T-helper 2 cell treated with Interferon-gamma antibody and Interleukin-4, amounts not matched to agents 5 μg/mL and 100 μg/mL, for 36 hours (primary cell): ENCODE measurements around the gene DOK6.

Experiments used
- DNase-seq: peaks from one replicate; pipeline ENCODE4 v3.0.0; 2021; ENCODE audit warnings: low spot score
- H3K27ac Mint-ChIP-seq: one replicate; pipeline ENCODE4 v1.8.0; 2021; ENCODE audit warnings: mild to moderate bottlenecking, mixed read lengths
- H3K27me3 Mint-ChIP-seq: one replicate; pipeline ENCODE4 v1.8.0; 2021; ENCODE audit warnings: low read depth, mixed read lengths
- H3K36me3 Mint-ChIP-seq: one replicate; pipeline ENCODE4 v1.8.0; 2021; ENCODE audit warnings: low read depth, mixed read lengths
- H3K4me1 Mint-ChIP-seq: one replicate; pipeline ENCODE4 v1.8.0; 2021; ENCODE audit warnings: low read depth, mixed read lengths
- H3K4me3 Mint-ChIP-seq: one replicate; pipeline ENCODE4 v1.8.0; 2022; ENCODE audit warnings: mild to moderate bottlenecking, moderate library complexity, mixed read lengths
- H3K9me3 Mint-ChIP-seq: one replicate; pipeline ENCODE4 v1.8.0; 2021; ENCODE audit warnings: mixed read lengths

Gene DOK6

GRCh38 chr18:69400976-69401225, 213 bp downstream of the DOK6 start:
- Mint-ChIP-seq H3K27me3 (peaks cover 52% of the 10 kb centered on the region), H3K9me3 (no peaks in the 10 kb centered on the region), H3K36me3 (no peaks in the 10 kb centered on the region), H3K4me3 (no peak overlapping the region), H3K27ac (no peak overlapping the region), H3K4me1 (peaks cover 5% of the 10 kb centered on the region)
- no peak for DNase-seq

- DNase-seq: no peak
- H3K27ac Mint-ChIP-seq: no peak overlapping the region
- peaks cover 52% of the 10 kb centered on the region for H3K27me3 Mint-ChIP-seq
- H3K4me1 Mint-ChIP-seq: peaks cover 5% of the 10 kb centered on the region
- H3K9me3 Mint-ChIP-seq: no peaks in the 10 kb centered on the region
- no peak overlapping the region for H3K4me3 Mint-ChIP-seq
- no peaks in the 10 kb centered on the region for H3K36me3 Mint-ChIP-seq
These were observed 711 bp downstream of the DOK6 start for GRCh38 chr18:69401226-69401971.

GRCh38 chr18:69401972-69402532, 1.4 kb downstream of the DOK6 start:
- peaks cover 5% of the 10 kb centered on the region for H3K4me1 Mint-ChIP-seq
- H3K27ac Mint-ChIP-seq: no peak overlapping the region
- H3K27me3 Mint-ChIP-seq: peaks cover 52% of the 10 kb centered on the region
- H3K36me3 Mint-ChIP-seq: no peaks in the 10 kb centered on the region
- DNase-seq: no peak
- H3K9me3 Mint-ChIP-seq: no peaks in the 10 kb centered on the region
- H3K4me3 Mint-ChIP-seq: no peak overlapping the region

- Mint-ChIP-seq H3K4me3 (no peak overlapping the region), H3K27me3 (peaks cover 52% of the 10 kb centered on the region), H3K27ac (no peak overlapping the region), H3K36me3 (no peaks in the 10 kb centered on the region), H3K4me1 (peaks cover 5% of the 10 kb centered on the region), H3K9me3 (no peaks in the 10 kb centered on the region)
- DNase-seq: no peak
These were observed 1.9 kb downstream of the DOK6 start for GRCh38 chr18:69402533-69402989.

DNA sequence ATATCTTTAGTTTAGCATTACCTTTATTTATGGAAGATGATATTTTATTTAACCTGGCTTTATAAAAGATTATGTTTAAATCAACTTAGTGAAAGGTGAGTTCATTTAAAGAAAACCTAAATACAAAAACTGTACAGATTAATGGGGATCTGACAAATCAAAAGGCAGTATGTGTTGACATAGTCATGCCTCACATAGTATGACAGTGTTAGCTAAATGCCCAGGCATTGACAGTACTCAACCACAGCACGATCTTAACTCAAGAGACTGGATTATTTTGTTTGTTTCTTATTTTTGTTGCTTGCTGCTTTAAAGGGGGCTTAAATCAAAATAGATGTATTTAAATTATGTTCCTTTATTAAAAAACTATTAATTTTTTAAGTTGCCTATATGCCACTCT, 7.8 kb downstream of the DOK6 start:
- Mint-ChIP-seq H3K36me3 (no peaks in the 10 kb centered on the region), H3K4me1 (no peaks in the 10 kb centered on the region), H3K4me3 (no peak overlapping the region), H3K9me3 (no peaks in the 10 kb centered on the region), H3K27ac (no peak overlapping the region), H3K27me3 (peaks cover 10% of the 10 kb centered on the region)
- DNase-seq: no peak

DNA sequence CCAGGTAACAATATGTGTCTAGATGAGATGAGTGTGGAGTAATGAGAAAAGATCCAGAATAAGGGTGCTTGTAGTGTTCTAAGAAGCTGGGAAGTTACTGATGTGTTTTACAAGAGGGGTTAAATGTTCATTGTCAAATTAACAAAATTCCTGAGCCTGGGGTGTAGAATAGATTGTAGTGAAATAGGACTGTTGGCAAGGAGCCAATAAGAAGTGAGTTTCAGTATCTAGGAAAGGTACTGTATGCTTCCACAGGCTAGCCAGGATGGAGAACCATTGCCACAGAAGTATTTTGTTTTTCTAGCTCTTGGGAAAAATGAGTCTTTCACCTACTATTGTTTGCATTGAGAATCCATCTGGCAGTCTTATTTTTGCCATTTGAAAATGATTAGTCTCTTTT, 10.5 kb downstream of the DOK6 start:
- H3K4me3 Mint-ChIP-seq: no peak overlapping the region
- no peak overlapping the region for H3K27ac Mint-ChIP-seq
- peaks cover 2% of the 10 kb centered on the region for H3K27me3 Mint-ChIP-seq
- no peak for DNase-seq
- H3K9me3 Mint-ChIP-seq: no peaks in the 10 kb centered on the region
- no peaks in the 10 kb centered on the region for H3K36me3 Mint-ChIP-seq
- no peaks in the 10 kb centered on the region for H3K4me1 Mint-ChIP-seq

GRCh38 chr18:69414184-69414583, 13.5 kb downstream of the DOK6 start:
- H3K27ac Mint-ChIP-seq: no peak overlapping the region
- H3K4me3 Mint-ChIP-seq: no peak overlapping the region
- H3K36me3 Mint-ChIP-seq: no peaks in the 10 kb centered on the region
- H3K27me3 Mint-ChIP-seq: peaks cover 2% of the 10 kb centered on the region
- no peak for DNase-seq
- no peaks in the 10 kb centered on the region for H3K9me3 Mint-ChIP-seq
- no peaks in the 10 kb centered on the region for H3K4me1 Mint-ChIP-seq

GRCh38 chr18:69432847-69433246, 32.2 kb downstream of the DOK6 start:
- Mint-ChIP-seq H3K36me3 (no peaks in the 10 kb centered on the region), H3K9me3 (no peaks in the 10 kb centered on the region), H3K27me3 (no peaks in the 10 kb centered on the region), H3K4me1 (no peaks in the 10 kb centered on the region), H3K4me3 (no peak overlapping the region), H3K27ac (no peak overlapping the region)
- DNase-seq: no peak

DNA sequence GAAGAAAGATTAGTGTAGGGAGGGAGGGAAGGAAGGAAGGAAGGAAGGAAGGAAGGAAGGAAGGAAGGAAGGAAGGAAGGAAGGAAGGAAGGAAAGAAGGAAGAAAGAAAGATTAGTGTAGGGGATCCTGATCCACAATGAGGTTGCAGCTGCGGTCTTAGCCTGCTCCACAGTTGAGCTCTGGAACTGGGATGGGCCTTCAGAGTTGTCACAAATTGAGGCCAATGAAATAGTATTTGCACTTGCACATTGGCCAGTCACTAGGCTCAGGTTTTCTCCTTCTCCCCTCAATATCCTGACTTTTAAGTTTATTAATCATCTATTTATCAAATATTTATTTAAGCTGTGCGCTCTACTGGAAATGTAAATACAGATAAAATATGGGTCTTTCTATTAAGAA, 34.3 kb downstream of the DOK6 start:
- Mint-ChIP-seq H3K9me3 (no peaks in the 10 kb centered on the region), H3K27ac (no peak overlapping the region), H3K27me3 (no peaks in the 10 kb centered on the region), H3K4me3 (no peak overlapping the region), H3K4me1 (no peaks in the 10 kb centered on the region), H3K36me3 (no peaks in the 10 kb centered on the region)
- DNase-seq: no peak

DNA sequence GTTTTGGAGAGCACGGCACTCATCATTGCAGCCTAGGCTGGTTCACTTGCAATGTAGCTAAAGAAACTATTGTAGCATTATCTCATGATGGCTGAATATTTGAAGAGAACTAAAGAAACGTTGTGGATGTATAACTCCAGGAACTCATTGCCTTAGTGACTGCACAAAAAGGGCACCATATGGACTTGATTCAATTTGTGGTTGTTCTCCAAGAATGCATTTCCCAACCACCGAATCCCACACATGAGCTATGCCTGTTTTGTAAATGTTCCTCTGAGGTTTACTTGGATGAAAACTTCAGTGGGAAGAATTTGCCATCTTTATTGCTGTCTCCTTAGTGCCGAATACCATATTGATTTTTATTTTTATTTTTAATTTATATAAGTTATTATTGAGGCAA, 43.5 kb downstream of the DOK6 start:
- no peak overlapping the region for H3K4me3 Mint-ChIP-seq
- H3K36me3 Mint-ChIP-seq: no peaks in the 10 kb centered on the region
- H3K27ac Mint-ChIP-seq: no peak overlapping the region
- H3K9me3 Mint-ChIP-seq: no peaks in the 10 kb centered on the region
- no peak for DNase-seq
- no peaks in the 10 kb centered on the region for H3K4me1 Mint-ChIP-seq
- H3K27me3 Mint-ChIP-seq: no peaks in the 10 kb centered on the region

DNA sequence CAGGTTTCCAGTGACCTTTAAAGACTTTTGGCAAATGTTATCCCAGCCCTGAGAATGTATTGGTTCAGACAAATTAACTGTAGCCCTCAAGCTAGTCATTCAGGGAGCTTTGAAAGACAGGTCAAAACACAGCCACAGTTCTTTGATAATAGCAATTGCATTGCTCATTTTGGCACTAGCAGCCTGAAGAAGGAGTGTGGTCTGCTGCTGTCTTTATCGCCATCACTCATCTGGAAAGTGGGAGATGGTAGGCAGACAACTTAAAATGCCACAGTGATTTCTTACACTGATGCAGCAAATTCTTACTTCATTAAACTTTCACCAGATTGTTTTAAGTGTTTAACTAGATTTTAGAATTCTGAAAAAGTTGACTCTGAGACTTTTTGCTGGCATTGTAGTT, 47.2 kb downstream of the DOK6 start:
- H3K4me1 Mint-ChIP-seq: no peaks in the 10 kb centered on the region
- no peak overlapping the region for H3K27ac Mint-ChIP-seq
- no peak for DNase-seq
- no peaks in the 10 kb centered on the region for H3K36me3 Mint-ChIP-seq
- H3K4me3 Mint-ChIP-seq: no peak overlapping the region
- no peaks in the 10 kb centered on the region for H3K27me3 Mint-ChIP-seq
- H3K9me3 Mint-ChIP-seq: no peaks in the 10 kb centered on the region

DNA sequence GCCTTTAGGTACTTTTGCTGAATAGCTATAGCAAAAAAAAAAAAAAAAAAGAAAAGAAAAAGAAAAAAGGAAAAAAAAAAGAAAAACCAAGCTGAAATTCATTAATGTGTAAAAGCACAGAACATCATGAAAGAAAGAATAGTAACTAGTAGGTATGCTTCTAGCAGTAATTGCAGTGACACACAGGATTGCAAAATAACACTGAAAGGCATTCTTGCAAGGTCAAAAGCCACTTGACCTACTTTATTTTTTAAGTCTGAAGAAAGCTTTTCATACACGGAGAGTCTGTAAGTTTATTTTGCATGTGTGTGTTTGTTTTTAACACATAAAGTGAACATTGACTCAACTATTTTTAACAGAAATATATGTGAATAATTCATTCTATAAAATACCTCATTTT, 54.4 kb downstream of the DOK6 start:
- H3K36me3 Mint-ChIP-seq: no peaks in the 10 kb centered on the region
- no peaks in the 10 kb centered on the region for H3K4me1 Mint-ChIP-seq
- no peaks in the 10 kb centered on the region for H3K27me3 Mint-ChIP-seq
- no peak overlapping the region for H3K27ac Mint-ChIP-seq
- no peak overlapping the region for H3K4me3 Mint-ChIP-seq
- no peaks in the 10 kb centered on the region for H3K9me3 Mint-ChIP-seq
- no peak for DNase-seq

DNA sequence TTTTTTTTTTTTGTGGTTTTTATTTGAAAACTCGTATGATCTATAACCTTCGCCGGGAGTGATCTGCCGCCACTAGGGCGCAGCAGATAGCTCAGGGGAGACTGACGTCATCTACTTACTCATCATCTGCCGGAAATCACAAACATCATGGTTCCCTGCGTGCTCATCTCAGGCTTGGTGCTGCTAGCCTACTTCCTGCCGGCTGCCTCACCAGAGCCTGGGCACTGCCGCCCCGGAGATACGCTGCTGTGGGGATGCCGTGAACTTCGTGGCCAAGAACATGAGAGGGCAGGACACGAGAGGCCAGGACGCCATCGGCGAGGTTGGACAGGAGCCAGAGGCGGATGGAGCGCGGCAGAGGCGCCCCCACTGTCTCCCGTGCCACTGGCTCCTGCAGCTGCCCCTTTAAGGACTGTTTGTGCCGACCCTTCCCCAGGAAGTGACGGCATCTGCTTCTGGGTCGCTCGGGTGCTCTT, 68.8 kb downstream of the DOK6 start:
- H3K27me3 Mint-ChIP-seq: no peaks in the 10 kb centered on the region
- H3K4me1 Mint-ChIP-seq: peaks cover 2% of the 10 kb centered on the region
- no peak overlapping the region for H3K4me3 Mint-ChIP-seq
- DNase-seq: peak; percentile 14
- no peaks in the 10 kb centered on the region for H3K36me3 Mint-ChIP-seq
- no peak overlapping the region for H3K27ac Mint-ChIP-seq
- no peaks in the 10 kb centered on the region for H3K9me3 Mint-ChIP-seq

DNA sequence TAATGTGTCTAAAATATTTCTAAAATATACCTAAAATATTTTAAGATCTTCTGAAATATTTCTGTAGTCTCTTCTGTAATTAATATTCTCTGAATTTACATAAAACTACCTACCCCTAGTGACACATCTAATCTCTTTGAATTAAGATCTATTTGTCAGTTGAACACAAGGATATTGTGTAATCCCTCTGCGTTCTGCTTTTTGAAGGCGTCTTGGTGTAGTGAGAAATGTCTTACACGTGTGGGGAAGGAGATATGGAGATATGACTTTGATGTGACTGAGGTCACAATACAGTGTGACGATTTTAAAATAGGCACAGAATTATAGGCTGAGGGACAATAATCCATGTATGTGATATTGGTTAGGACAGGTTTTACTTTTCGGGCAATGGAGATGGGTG, 79.8 kb downstream of the DOK6 start:
- Mint-ChIP-seq H3K27ac (no peak overlapping the region), H3K36me3 (no peaks in the 10 kb centered on the region), H3K4me3 (no peak overlapping the region), H3K4me1 (no peaks in the 10 kb centered on the region), H3K27me3 (no peaks in the 10 kb centered on the region), H3K9me3 (no peaks in the 10 kb centered on the region)
- no peak for DNase-seq

GRCh38 chr18:69483574-69483973, 82.9 kb downstream of the DOK6 start:
- DNase-seq: no peak
- Mint-ChIP-seq H3K4me3 (no peak overlapping the region), H3K9me3 (no peaks in the 10 kb centered on the region), H3K27me3 (no peaks in the 10 kb centered on the region), H3K4me1 (no peaks in the 10 kb centered on the region), H3K27ac (no peak overlapping the region), H3K36me3 (no peaks in the 10 kb centered on the region)
